DND-41 (cell line): Measurements from ENCODE around the gene TCIRG1.

Experiments
- ATAC-seq: fragments of 200-7000 bp; cut with Tn5 transposase; 3 replicates; pipeline ENCODE4 v1.9.1; 2021; ENCODE audit warnings: low read depth; ENCODE audit not compliant: insufficient read depth
- DNase-seq: peaks from one replicate; pipeline ENCODE4 v3.0.0-alpha.2; 2020
- H2AFZ ChIP-seq: 2 replicates; pipeline ENCODE4 v1.6.0; 2012; ENCODE audit warnings: low read depth, low read length
- H3K27ac ChIP-seq: 2 replicates; pipeline ENCODE4 v1.5.1; 2012; ENCODE audit warnings: low read length, inconsistent platforms
- H3K27me3 ChIP-seq: fragments of 200-600 bp; sonication (generic); 2 replicates; pipeline ENCODE4 v1.6.0; 2012; ENCODE audit warnings: low read length, mild to moderate bottlenecking, inconsistent platforms; ENCODE audit not compliant: insufficient read depth, poor library complexity
- H3K36me3 ChIP-seq: 2 replicates; pipeline ENCODE4 v1.5.1; 2012; ENCODE audit warnings: low read length, inconsistent platforms; ENCODE audit not compliant: insufficient read depth
- H3K4me1 ChIP-seq: 2 replicates; pipeline ENCODE4 v1.5.1; 2012; ENCODE audit warnings: mild to moderate bottlenecking, low read length; ENCODE audit not compliant: insufficient read depth
- H3K4me2 ChIP-seq: 2 replicates; pipeline ENCODE4 v1.6.0; 2012; ENCODE audit warnings: mild to moderate bottlenecking, moderate library complexity, low read length, inconsistent platforms; ENCODE audit not compliant: insufficient read depth
- H3K4me3 ChIP-seq, 2 experiments: fragments of 200-600 bp in 1 of 2; shearing (Covaris generic) in 1 of 2; 2 replicates each; pipeline ENCODE4 v1.5.1; 2012 to 2016; ENCODE audit warnings: inconsistent platforms in 2 of 2, low read length in 2 of 2, mild to moderate bottlenecking in 2 of 2, low read depth in 1 of 2, moderate library complexity in 1 of 2
- H3K79me2 ChIP-seq: 2 replicates; pipeline ENCODE4 v1.6.0; 2012; ENCODE audit warnings: low read length, inconsistent platforms; ENCODE audit not compliant: insufficient read depth
- H3K9ac ChIP-seq: 2 replicates; pipeline ENCODE4 v1.6.0; 2012; ENCODE audit warnings: low read depth, mild to moderate bottlenecking, inconsistent platforms, low read length, moderate library complexity
- H3K9me3 ChIP-seq: 2 replicates; pipeline ENCODE4 v1.5.1; 2012; ENCODE audit warnings: low read length, moderate library complexity, mild to moderate bottlenecking, inconsistent platforms; ENCODE audit not compliant: insufficient read depth, severe bottlenecking
- H4K20me1 ChIP-seq: 2 replicates; pipeline ENCODE4 v1.6.0; 2012; ENCODE audit warnings: low read length; ENCODE audit not compliant: insufficient read depth
- EZH2 ChIP-seq: IDR thresholded peaks from 3 replicates; pipeline ENCODE4 v1.6.1; 2012; ENCODE audit warnings: borderline replicate concordance, low read depth, mild to moderate bottlenecking, moderate library complexity, low read length, inconsistent platforms; ENCODE audit not compliant: severe bottlenecking
- TF ChIP-seq, protein P1 (sequence below): IDR thresholded peaks from 2 replicates; pipeline ENCODE4 v1.5.1; 2012; ENCODE audit warnings: borderline replicate concordance, low read length, moderate library complexity, mild to moderate bottlenecking; ENCODE audit not compliant: poor library complexity, severe bottlenecking; ENCODE audit errors: extremely low read depth

Gene TCIRG1

DNA sequence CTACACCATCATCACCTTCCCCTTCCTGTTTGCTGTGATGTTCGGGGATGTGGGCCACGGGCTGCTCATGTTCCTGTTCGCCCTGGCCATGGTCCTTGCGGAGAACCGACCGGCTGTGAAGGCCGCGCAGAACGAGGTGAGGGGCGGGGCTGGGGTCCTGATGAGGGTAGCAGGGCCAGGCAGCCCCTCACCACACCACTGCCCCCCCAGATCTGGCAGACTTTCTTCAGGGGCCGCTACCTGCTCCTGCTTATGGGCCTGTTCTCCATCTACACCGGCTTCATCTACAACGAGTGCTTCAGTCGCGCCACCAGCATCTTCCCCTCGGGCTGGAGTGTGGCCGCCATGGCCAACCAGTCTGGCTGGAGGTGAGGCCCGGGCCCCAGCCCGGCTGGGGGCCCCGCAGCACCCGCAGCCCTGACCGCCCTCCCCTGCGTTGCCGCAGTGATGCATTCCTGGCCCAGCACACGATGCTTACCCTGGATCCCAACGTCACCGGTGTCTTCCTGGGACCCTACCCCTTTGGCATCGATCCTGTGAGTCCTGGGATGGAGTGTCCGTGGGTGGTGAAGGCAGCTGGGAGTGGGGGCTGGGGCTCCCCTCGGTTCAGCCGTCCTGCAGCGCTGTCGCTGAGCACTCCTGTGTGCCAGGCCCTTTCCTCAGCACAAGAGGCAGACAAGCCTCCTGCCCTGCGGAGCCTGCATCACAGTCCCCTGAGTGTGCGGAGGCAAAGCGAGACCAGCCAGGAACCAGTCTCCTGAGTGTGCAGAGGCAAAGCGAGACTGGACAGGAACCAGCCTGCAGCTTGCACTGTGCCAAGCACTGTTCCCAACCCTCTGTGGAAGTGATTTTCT lies 8.8 kb downstream of the TCIRG1 start:
- Histone ChIP-seq H2AFZ (no peak overlapping the region), H3K27ac (no peak overlapping the region), H3K4me2 (no peak overlapping the region), H4K20me1 (no peaks in the 10 kb centered on the region), H3K36me3 (no peaks in the 10 kb centered on the region), H3K79me2 (no peaks in the 10 kb centered on the region), H3K4me3 (no peak overlapping the region), H3K9ac (no peak overlapping the region), H3K4me1 (no peaks in the 10 kb centered on the region), H3K9me3 (no peaks in the 10 kb centered on the region), H3K27me3 (no peaks in the 10 kb centered on the region)
- ATAC-seq (no peak), DNase-seq (no peak)
- TF ChIP-seq, protein P1, sequence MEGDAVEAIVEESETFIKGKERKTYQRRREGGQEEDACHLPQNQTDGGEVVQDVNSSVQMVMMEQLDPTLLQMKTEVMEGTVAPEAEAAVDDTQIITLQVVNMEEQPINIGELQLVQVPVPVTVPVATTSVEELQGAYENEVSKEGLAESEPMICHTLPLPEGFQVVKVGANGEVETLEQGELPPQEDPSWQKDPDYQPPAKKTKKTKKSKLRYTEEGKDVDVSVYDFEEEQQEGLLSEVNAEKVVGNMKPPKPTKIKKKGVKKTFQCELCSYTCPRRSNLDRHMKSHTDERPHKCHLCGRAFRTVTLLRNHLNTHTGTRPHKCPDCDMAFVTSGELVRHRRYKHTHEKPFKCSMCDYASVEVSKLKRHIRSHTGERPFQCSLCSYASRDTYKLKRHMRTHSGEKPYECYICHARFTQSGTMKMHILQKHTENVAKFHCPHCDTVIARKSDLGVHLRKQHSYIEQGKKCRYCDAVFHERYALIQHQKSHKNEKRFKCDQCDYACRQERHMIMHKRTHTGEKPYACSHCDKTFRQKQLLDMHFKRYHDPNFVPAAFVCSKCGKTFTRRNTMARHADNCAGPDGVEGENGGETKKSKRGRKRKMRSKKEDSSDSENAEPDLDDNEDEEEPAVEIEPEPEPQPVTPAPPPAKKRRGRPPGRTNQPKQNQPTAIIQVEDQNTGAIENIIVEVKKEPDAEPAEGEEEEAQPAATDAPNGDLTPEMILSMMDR: no peak
- TF ChIP-seq EZH2: no peak

DNA sequence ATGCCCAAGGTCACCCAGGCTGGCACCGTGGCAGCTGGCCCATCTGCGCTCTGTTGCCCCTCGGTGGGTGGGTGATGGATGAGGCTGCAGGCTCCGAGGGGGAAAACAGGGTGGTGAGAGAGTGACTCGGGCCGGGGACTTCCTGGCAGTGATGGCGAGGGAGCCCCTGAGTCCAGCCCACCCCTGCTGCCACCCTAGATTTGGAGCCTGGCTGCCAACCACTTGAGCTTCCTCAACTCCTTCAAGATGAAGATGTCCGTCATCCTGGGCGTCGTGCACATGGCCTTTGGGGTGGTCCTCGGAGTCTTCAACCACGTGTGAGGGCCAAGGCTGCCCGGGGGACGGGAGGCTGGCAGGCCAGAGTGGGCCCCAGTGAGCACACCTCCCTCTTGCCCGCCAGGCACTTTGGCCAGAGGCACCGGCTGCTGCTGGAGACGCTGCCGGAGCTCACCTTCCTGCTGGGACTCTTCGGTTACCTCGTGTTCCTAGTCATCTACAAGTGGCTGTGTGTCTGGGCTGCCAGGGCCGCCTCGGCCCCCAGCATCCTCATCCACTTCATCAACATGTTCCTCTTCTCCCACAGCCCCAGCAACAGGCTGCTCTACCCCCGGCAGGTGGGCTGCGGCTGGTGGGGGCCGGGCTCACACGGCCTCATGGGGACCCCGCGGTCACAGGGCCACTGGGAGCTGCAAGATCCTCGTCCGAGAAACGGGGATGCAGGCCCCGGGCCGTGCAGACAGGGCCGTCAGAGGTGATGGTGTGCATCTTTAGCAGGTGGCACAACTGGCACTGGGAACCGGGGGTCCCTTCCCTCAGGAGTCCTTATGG lies 10.1 kb downstream of the TCIRG1 start:
- TF ChIP-seq EZH2: no peak
- TF ChIP-seq, protein P1: no peak
- H3K79me2 ChIP-seq: no peaks in the 10 kb centered on the region
- H3K4me1 ChIP-seq: no peaks in the 10 kb centered on the region

DNA sequence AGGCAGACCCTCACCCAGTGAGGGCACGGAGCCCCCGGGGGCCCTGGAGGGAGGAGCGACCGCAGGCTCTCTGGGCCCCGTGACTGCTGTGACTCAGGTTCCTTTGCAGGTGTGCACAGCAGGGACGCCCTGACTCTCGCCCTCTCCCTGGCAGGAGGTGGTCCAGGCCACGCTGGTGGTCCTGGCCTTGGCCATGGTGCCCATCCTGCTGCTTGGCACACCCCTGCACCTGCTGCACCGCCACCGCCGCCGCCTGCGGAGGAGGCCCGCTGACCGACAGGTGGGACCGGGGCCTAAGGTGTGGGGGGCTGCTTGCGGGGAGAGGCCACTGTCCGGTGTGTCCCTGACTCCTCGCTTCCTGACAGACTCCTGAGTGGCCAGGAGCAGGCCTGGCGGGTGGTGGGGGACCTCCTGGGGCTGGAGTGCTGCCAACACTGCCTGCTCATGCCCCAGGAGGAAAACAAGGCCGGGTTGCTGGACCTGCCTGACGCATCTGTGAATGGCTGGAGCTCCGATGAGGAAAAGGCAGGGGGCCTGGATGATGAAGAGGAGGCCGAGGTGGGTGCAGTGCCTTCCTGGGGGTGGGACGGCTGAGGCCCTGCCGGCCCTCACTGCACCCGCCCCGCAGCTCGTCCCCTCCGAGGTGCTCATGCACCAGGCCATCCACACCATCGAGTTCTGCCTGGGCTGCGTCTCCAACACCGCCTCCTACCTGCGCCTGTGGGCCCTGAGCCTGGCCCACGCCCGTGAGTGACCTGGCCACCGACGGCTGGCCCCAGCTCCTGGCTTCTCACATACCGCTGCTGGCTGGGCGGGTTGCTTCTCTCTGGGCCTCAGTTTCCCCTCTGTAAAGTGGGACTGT lies 10.9 kb downstream of the TCIRG1 start:
- no peak for DNase-seq

More for the DNA sequence above, 10.1 kb downstream of the TCIRG1 start:
- Histone ChIP-seq H3K9ac (no peak overlapping the region), H3K27ac (no peak overlapping the region), H3K4me2 (no peak overlapping the region), H3K27me3 (no peaks in the 10 kb centered on the region), H4K20me1 (no peaks in the 10 kb centered on the region), H3K36me3 (no peaks in the 10 kb centered on the region), H3K9me3 (no peaks in the 10 kb centered on the region), H3K4me3 (no peak overlapping the region), H2AFZ (no peak overlapping the region)
- ATAC-seq (no peak), DNase-seq (no peak)

More for the DNA sequence above, 10.9 kb downstream of the TCIRG1 start:
- no peak for ATAC-seq
- no peak overlapping the region for H3K9ac ChIP-seq
- no peaks in the 10 kb centered on the region for H3K4me1 ChIP-seq
- H3K27ac ChIP-seq: no peak overlapping the region
- H3K36me3 ChIP-seq: 0 out of 2 replicates have a peak, but pooled peaks cover 4% of the 10 kb centered on the region
- no peak overlapping the region for H3K4me3 ChIP-seq
- H3K9me3 ChIP-seq: no peaks in the 10 kb centered on the region
- H3K79me2 ChIP-seq: no peaks in the 10 kb centered on the region
- H3K27me3 ChIP-seq: no peaks in the 10 kb centered on the region
- H4K20me1 ChIP-seq: no peaks in the 10 kb centered on the region
- H2AFZ ChIP-seq: no peak overlapping the region
- no peak overlapping the region for H3K4me2 ChIP-seq
- TF ChIP-seq, protein P1: no peak
- TF ChIP-seq EZH2: no peak
